ENCODE measurements around the gene KISS1R.
"Not testable (repeated sequence)": the region's sequence is repeated elsewhere in the genome, so short reads cannot be mapped to it uniquely, and the experiment has no call there.

The KISS1R gene

DNA sequence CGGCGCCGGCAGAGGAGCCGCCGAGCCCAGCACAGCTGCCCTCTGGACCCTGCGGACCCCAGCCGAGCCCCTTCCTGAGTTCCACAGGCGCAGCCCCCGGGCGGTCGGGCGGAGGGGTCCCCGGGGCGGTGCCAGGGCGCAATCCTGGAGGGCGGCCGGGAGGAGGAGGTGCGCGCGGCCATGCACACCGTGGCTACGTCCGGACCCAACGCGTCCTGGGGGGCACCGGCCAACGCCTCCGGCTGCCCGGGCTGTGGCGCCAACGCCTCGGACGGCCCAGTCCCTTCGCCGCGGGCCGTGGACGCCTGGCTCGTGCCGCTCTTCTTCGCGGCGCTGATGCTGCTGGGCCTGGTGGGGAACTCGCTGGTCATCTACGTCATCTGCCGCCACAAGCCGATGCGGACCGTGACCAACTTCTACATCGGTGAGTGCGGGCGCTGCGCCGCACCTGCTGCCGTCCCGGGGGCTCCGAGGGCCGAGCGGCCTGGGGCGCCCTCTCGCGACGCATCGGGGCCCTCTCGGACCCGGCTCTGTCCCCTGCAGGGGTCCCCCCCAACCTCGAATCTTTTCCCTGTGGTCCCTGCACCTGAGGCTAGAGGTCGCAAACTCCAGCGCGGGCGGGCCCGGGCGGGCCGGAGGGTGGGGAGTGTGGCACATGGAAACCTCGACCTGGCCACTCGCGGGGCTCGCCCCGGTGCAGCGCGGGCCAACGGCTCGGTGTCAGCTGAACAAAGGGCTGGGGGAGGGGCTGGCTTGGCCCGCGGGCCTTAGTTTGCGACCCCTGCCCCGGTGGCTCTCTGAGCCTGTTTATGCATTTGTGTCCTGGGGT lies at the start of gene KISS1R:
Gene KISS1R (plus strand): TSS at position 11 of the 829 bp plus-strand sequence. CDS start 170 bp downstream, at position 181.
- in situ Hi-C loops (cut with MboI; ENCODE audit: low sequenced_read_pairs): no loop called here

DNA sequence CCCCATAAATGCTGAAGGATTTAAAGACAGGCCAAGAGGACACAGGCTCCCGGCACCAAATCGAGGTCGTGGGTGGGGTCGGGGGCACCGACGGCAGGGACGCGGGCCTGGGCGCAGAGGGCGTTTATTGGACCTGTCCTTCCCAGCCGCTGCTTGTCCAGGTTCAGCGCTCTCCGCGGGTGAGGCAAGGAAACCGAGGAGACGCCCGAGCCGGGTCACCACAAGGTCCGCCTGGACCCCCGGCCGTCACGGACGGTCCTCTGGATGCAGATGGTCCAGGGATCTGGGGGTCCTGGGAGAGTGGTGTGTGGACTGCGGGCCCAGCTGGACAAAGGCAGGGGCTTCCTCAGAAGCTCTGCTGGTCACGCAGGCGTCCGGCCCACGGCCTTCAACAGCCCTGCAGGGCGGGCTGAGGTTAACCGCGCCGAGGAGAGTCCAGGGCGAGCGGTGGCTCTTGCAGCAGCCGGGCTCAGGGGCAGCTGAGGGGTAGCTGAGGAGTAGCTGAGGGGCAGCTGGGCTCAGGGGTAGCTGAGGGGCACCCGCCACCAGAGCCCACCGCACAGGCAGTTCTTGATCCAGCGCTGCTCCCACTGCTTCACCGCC lies 49.2 kb upstream of the KISS1R start:
- in situ Hi-C loops (cut with MboI; ENCODE audit: low sequenced_read_pairs): no loop called here

DNA sequence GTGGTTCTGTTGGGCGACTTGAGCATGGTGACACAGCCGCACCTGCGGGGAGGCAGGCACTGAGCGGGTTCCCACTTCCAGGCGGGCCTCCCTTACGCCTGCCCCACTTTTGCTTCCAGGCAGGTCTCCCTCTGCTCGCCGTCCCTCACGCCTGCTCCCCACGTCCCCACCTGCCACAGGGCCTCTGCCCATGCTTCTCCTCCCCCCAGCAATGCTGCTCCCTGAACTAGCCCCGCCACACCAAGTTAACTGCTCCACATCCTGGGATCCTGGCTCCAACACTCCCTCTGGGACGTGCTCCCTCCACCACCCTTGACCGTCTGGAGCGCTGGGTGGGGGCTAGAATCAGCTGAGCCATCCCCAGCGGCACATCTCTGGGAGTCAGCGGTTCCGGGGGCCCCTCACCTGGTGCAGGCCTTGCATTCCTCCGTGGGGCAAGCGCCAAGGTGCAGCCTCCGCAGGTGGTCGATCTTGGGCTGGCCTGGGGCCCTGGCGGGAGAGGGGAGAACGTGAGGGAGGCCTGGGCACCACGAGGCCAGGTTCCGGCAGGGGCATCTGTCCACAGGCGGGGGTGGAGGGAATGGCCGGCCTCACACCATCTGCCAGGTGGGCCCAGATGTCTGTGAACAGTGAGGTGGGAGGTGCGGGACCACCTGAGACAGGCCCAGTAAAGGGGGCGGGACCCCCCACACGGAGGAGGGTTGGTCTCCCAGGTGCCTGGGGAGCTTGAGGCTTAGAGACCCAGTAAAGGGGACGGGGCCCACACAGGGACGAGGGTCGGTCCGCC lies 48.5 kb upstream of the KISS1R start:
- in situ Hi-C loops (cut with MboI; ENCODE audit: low sequenced_read_pairs): no loop called here

DNA sequence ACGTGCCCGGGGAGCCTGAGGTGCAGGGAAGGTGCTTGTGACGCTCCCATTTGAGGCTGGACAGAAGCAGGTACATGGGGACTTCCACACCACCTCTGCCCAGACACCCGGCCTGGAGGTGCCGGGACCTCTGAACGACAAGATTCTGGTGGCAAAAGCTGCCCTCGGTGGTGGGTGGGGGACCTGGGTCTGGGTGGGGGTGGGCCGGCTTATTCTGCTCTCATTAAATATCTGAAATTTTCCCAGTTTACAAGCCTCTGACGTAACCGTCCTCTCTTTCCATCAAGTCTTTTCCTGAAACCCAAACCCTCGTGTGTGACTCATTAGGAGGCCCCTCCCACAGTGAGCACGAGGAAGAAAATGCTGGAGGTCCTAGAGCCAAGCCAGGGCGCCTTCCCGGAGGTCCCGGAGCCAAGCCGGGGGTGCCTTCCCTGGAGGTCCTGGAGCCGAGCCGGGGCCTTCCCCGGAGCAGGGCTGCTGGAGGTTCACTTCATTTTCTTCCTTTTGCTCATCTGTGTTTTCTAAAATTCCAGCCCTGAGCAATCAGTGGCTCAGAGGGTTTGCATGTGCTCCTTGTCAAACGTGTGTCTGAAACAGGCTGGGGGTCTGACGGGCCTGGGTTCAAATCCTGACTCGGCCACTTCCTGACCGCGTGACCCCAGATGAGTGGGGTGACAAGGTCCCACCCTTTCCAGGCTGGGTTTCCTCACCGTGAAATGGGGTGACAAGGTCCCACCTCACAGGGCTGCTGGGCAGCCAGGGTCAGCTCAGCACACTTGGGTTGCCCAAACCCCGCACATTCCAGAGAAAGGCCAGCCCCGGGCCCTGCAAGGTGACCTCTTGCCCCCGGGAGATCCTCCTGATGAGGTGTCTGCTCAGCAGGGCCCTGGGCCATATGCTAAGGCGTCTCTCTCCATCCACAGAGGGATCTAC lies 47.6 kb upstream of the KISS1R start:
- in situ Hi-C loops (cut with MboI; ENCODE audit: low sequenced_read_pairs): no loop called here

DNA sequence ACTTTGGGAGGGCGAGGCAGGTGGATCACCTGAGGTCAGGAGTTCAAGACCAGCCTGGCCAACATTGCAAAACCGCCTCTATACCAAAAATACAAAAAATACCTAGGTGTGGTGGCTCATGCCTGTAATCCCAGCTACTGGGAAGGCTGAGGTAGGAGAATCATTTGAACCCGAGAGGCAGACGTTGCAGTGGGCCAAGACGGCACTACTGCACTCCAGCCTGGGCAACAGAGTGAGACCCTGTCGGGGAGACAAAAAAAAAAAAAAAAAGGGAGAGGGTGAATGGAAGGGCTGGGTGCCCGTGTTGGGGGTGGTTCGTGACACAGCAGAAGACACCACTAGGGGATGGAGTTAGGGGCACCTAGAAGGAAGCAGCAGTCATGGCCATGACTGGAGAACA lies 46.8 kb upstream of the KISS1R start:
- in situ Hi-C loops (cut with MboI; ENCODE audit: low sequenced_read_pairs): no loop called here

DNA sequence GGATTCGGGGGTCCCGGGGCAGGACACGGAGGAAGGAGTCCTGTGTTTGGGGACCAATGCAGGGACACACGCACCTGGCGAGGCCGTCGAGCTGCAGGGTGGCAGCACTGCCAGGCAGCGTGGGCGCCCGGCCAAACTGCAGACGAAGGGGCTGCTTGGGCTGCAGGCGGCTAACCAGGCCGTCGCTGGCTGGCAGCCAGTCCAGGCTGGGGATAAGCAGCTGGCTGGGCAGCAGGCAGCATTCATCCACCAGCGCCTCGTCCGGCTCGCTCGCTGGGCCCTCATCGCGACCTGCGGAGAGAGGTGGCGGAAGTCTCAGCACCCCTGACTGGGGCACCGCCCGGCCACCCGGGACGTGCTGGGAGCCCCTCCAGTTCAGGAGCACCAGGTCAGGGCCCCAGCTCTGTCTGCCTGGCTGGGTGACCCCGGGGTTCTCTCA lies 46.2 kb upstream of the KISS1R start:
- in situ Hi-C loops (cut with MboI; ENCODE audit: low sequenced_read_pairs): no loop called here

DNA sequence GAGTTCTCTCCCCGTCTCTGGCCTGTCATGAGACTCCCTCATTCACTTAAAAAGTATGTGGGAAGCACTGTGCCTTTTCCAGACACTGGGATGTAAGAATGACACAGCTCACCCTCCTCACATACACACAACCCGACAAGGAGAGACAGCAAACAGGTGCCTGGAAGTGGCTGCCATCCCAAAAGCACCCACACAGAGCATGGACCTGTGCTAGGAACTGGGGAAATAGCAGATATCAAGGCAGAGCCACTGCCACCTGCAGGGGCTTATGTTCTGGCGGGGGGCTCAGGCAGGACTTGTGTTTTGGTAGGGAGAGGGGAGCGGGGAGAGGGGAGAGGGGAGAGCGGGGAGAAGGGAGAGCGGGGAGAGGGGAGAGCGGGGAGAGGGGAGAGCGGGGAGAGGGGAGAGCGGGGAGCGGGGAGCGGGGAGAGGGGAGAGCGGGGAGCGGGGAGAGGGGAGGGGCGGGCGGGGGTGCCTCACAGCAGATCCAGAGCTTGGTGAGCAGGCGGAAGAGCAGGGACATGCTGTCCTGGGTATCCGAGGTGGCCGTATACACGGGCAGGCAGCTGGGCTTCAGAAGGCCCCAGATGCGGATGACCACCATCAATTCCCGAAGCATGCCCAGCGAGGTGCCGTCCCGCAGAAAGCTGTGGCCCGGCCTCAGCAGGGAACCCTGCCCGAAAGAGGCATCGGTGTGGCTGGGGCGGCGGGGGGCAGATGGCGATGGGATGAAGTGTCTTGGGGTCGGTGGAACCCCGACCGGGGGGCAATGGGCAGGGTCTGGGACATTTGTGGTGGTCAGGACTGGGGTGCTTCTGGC lies 45.5 kb upstream of the KISS1R start:
- in situ Hi-C loops (cut with MboI; ENCODE audit: low sequenced_read_pairs): no loop called here

DNA sequence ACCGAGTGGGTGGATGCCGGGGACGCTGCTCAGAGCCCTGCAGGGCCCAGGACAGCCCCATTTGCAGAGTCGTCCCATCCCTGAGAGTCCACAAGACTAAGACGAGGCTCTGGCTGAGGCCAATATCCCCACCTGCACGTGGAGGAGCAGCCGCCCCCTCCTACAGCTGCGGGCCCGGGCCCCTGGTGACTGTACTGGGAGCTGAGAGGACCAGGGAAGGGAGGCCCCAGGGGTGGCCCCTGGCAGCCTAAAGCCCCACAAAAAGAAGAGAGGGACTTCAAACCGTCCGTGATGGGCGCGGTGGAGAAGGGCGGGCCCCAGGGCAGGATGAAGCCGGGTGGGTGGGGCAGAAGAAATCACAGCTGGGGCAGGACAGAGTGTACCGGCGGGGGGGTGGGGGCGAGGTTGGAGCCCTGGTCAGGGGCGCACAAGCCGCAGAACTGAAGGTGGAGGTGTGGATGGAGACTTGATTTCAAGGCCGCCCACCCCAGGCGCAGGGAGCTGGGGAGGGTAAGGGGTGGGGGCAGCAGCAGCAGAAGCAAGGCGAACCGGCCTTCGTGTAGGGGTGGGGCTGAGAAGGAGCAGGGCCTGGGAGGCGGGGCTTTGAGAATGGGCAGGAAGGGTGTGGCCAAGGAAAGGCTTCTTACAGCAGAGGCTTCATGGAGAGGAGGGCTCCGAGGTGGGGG lies 44.7 kb upstream of the KISS1R start:
- in situ Hi-C loops (cut with MboI; ENCODE audit: low sequenced_read_pairs): no loop called here

DNA sequence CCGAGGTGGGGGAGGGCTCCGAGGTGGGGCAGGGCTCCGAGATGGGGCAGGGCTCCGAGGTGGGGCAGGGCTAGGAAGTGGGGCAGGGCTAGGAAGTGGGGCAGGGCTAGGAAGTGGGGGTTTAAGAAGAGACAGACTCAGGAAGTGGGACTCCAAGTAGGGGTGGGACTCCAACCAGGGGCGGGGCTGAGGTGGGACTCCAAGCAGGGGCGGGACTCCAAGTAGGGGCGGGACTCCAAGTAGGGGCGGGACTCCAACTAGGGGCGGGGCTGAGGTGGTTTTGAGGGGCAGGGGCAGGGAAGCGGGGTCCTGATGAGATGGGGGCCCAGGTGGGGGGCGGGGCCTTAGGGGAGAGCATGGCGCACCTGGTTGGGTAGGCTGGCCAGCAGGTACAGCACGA lies 44.0 kb upstream of the KISS1R start:
- in situ Hi-C loops (cut with MboI; ENCODE audit: low sequenced_read_pairs): no loop called here

DNA sequence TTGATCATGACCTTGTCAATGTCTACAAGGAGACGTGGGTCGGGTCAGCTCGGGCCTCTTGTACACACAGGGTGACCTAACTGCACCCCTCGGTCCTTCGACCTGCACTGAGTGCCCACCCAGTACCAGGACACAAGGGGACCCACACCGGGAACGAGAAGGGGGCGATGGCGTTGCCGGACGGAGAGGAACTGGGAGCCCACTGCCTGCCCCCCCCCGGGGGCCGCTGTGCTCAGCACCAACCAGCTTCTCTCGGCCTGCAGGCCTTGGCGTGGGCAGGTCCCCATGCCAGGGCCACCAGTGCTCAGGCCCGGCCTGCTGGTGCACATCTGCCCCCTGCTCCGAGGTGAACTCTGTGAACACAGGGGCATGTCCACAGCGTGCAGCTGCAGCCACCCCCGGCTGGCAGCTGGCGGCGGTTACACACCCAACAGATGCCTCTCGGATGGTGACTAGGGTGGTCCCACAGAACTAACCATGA lies 43.5 kb upstream of the KISS1R start:
- in situ Hi-C loops (cut with MboI; ENCODE audit: low sequenced_read_pairs): no loop called here

DNA sequence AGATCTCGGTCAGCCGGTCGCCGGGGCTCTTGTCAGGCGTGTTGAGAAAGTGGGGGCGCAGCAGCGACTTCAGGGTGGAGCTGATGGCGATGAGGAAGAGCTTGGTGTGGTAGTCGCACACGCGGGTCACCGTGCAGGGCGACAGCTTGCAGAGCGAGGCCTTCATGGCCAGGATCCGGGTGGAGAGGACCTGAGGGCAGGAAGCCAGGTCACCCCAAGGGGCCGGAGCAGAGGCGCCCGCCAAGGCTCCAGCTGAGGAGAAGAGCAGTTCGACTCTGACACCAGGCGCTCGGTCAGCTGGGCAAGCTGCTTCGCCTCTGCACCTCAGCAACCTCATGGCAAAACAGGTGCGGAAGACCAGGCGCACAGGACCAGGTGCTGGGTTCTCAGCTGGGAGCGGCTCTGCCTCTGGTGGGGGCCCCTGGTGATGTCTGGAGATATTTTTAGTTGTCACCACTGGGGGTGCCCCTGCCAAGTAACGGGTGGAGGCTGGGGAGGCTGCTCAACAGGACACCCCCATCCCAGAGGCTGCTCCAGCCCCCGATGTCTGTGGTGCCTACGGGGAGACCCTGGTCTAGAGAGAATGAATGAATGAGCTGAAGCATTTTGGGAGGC lies 41.8 kb upstream of the KISS1R start:
- in situ Hi-C loops (cut with MboI; ENCODE audit: low sequenced_read_pairs): no loop called here

DNA sequence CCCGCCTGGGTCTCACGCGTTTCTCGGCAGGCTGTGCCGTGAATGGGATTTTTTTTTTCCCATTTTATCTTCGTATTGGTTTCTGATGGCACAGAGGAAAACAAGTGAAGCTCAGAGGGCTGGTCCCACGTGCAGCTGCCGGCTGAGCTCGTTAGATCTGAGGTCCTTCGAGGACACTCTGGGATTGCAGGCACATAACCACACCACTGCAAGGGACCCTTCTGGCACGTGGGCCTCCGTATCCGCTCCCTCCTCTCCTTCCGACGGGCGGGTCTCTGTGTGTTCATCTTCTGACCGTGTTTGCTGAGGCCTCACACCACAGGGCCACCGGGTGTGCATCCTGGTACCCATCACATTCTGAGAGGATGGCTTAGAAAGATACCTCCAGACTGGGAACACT lies 41.0 kb upstream of the KISS1R start:
- in situ Hi-C loops (cut with MboI; ENCODE audit: low sequenced_read_pairs): no loop called here

DNA sequence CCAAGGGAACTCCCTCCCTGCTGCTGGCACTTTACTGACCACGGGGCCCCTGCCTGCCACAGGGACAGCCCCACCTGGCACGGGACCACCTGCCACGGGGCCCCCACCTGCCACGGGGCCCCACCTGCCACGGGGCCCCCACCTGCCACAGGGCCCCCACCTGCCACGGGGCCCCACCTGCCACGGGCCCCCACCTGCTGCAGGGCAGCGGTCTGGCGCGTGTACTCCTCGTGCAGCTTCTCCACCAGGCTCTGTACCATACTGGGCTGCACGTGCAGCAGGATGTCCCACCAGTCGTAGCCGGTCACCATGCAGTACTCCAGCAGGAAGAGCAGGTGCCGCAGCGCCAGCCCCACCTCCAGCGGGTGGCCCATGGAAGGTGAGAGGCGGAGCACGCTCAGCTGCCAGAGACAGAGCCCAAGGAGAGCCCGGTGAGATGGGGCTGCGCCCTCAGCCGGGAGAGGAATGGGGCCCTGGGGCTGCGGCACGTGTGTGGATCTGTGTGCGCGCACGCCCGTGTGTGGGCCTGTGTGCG lies 40.3 kb upstream of the KISS1R start:
- in situ Hi-C loops (cut with MboI; ENCODE audit: low sequenced_read_pairs): no loop called here

DNA sequence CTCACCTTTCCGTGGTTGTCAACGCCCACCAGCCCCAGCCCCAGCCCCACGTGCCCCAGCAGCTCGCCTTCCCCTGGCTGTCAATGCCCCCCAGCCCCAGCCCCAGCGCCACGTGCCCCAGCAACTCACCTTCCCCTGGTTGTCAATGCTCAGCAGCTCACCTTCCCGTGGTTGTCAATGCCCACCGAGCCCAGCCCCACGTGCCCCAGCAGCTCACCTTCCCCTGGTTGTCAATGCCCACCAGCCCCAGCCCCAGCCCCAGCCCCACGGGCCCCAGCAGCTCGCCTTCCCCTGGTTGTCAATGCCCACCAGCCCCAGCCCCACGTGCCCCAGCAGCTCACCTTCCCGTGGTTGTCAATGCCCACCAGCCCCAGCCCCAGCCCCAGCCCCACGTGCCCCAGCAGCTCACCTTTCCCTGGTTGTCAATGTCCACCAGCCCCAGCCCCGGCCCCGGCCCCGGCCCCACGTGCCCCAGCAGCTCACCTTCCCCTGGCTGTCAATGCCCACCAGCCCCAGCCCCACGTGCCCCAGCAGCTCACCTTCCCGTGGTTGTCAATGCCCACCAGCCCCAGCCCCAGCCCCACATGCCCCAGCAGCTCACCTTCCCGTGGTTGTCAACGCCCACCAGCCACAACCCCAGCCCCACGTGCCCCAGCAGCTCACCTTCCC lies 39.0 kb upstream of the KISS1R start:
- in situ Hi-C loops (cut with MboI; ENCODE audit: low sequenced_read_pairs): not testable (repeated sequence)

DNA sequence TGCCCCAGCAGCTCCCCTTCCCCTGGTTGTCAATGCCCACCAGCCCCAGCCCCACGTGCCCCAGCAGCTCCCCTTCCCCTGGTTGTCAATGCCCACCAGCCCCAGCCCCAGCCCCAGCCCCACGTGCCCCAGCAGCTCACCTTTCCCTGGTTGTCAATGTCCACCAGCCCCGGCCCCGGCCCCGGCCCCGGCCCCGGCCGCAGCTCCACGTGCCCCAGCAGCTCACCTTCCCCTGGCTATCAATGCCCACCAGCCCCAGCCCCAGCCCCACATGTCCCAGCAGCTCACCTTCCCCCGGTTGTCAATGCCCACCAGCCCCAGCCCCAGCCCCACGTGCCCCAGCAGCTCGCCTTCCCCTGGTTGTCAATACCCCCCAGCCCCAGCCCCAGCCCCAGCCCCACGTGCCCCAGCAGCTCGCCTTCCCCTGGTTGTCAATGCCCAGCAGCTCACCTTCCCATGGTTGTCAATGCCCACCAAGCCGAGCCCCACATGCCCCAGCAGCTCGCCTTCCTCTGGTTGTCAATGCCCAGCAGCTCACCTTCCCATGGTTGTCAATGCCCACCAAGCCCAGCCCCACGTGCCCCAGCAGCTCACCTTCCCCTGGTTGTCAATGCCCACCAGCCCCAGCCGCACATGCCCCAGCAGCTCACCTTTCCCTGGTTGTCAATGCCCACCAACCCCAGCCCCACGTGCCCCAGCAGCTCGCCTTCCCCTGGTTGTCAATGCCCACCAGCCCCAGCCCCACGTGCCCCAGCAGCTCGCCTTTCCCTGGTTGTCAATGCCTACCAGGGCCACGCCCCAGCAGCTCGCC lies 38.2 kb upstream of the KISS1R start:
- in situ Hi-C loops (cut with MboI; ENCODE audit: low sequenced_read_pairs): not testable (repeated sequence)

DNA sequence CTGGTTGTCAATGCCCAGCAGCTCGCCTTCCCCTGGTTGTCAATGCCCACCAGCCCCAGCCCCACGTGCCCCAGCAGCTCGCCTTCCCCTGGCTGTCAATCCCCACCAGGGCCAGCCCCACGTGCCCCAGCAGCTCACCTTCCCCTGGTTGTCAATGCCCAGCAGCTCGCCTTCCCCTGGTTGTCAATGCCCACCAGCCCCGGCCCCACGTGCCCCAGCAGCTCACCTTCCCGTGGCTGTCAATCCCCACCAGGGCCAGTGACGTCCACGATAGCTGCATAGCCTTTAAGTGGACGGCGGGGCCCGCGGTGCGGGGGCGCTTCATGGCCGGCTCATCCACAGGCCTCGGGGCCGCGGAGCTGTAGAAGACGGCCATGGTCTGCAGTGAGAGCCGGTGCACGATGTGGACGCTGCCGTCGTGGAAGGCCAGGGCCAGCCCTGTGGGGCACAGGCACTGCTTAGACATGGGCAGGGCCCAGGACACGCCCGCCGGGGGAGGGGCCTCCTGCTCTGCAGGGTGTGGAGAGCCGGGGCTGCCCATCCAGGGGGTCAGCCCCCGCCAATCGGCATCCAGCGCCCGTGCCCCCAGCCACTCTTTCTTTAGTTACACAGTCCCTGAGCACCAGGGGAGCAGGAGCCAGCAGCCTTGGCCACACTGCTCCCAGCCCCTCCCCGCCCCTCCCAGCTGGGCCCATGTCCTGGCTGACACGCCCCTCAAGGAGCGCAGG lies 37.3 kb upstream of the KISS1R start:
- in situ Hi-C loops (cut with MboI; ENCODE audit: low sequenced_read_pairs): no loop called here

Data from HL-60/S4 treated with retinoic acid at 250 ng/mL for 4 days and 3 days (cell line).